Neuronal stem cell (in vitro differentiated cells): ENCODE measurements around the gene RPIA. TPM values are rescaled to one million over a fixed set of nuclear protein-coding genes. Genes with fewer than 3 reads are reported as not detected.
"Not testable (repeated sequence)": the region's sequence is repeated elsewhere in the genome, so short reads cannot be mapped to it uniquely, and the experiment has no call there.

Experiments
- DNase-seq: peaks from one replicate; pipeline ENCODE4 v3.0.0-alpha.2; 2013; ENCODE audit warnings: low spot score
- H2AFZ ChIP-seq: one replicate; pipeline ENCODE4 v1.6.1; 2013; ENCODE audit warnings: mild to moderate bottlenecking, low read length, inconsistent platforms
- H2AK5ac ChIP-seq: 2 replicates; pipeline ENCODE4 v1.6.1; 2013; ENCODE audit warnings: low read depth, mild to moderate bottlenecking, inconsistent platforms, low read length, moderate library complexity, mixed read lengths
- H2BK120ac ChIP-seq: 2 replicates; pipeline ENCODE4 v1.6.1; 2013; ENCODE audit warnings: low read depth, mild to moderate bottlenecking, inconsistent platforms, low read length, moderate library complexity, mixed read lengths
- H2BK12ac ChIP-seq: one replicate; pipeline ENCODE4 v1.6.1; 2013; ENCODE audit warnings: low read length, inconsistent platforms
- H2BK15ac ChIP-seq: 2 replicates; pipeline ENCODE4 v1.6.1; 2013; ENCODE audit warnings: mild to moderate bottlenecking, low read length, inconsistent platforms, mixed read lengths
- H2BK5ac ChIP-seq: one replicate; pipeline ENCODE4 v1.6.1; 2013; ENCODE audit warnings: inconsistent platforms, mild to moderate bottlenecking, low read length, moderate library complexity
- H3K14ac ChIP-seq: one replicate; pipeline ENCODE4 v1.6.1; 2013; ENCODE audit warnings: low read length, inconsistent platforms
- H3K18ac ChIP-seq: 2 replicates; pipeline ENCODE4 v1.6.1; 2013; ENCODE audit warnings: low read length, inconsistent platforms
- H3K23ac ChIP-seq: 2 replicates; pipeline ENCODE4 v1.6.1; 2013; ENCODE audit warnings: low read depth, mild to moderate bottlenecking, mixed read lengths, low read length, inconsistent platforms; ENCODE audit not compliant: poor library complexity
- H3K27ac ChIP-seq: replicated peaks from 3 replicates; pipeline ENCODE4 v1.5.1; 2013; ENCODE audit warnings: low read length, inconsistent platforms
- H3K27me3 ChIP-seq, 3 experiments: 2 replicates each; pipeline ENCODE4 v1.6.1; 2013; ENCODE audit warnings: low read length in 3 of 3, mild to moderate bottlenecking in 2 of 3, inconsistent platforms in 1 of 3, low read depth in 1 of 3, mixed read lengths in 1 of 3, moderate library complexity in 1 of 3; ENCODE audit not compliant: control insufficient read depth in 3 of 3, insufficient read depth in 3 of 3
- H3K36me3 ChIP-seq, 2 donors: replicated peaks in 1 of 2; 2 replicates each; pipeline ENCODE4 v1.6.1; 2013; ENCODE audit warnings: low read length in 2 of 2; ENCODE audit not compliant: control insufficient read depth in 2 of 2, insufficient read depth in 2 of 2
- H3K4ac ChIP-seq: 2 replicates; pipeline ENCODE4 v1.6.1; 2013; ENCODE audit warnings: inconsistent platforms, mild to moderate bottlenecking, low read length, moderate library complexity
- H3K4me1 ChIP-seq, 2 donors: 1 replicate in 1 of 2; 2 replicates in 1 of 2; pipeline ENCODE4 v1.6.1; 2013; ENCODE audit warnings: low read length in 2 of 2, low read depth in 1 of 2; ENCODE audit not compliant: control insufficient read depth in 2 of 2, insufficient read depth in 1 of 2
- H3K4me2 ChIP-seq: one replicate; pipeline ENCODE4 v1.6.1; 2013; ENCODE audit warnings: mild to moderate bottlenecking, low read length, inconsistent platforms; ENCODE audit not compliant: insufficient read depth, poor library complexity, severe bottlenecking
- H3K4me3 ChIP-seq, 2 donors: 2 replicates each; pipeline ENCODE4 v1.5.1; 2013; ENCODE audit warnings: low read length in 2 of 2, mild to moderate bottlenecking in 2 of 2, inconsistent platforms in 1 of 2, moderate library complexity in 1 of 2
- H3K79me1 ChIP-seq: one replicate; pipeline ENCODE4 v1.6.1; 2013; ENCODE audit warnings: low read depth, mild to moderate bottlenecking, inconsistent platforms, low read length, moderate library complexity
- H3K9ac ChIP-seq: one replicate; pipeline ENCODE4 v1.6.1; 2013; ENCODE audit warnings: mild to moderate bottlenecking, low read depth, low read length, inconsistent platforms; ENCODE audit not compliant: poor library complexity
- H3K9me3 ChIP-seq, 2 donors: replicated peaks in 1 of 2; 2 replicates each; pipeline versions ENCODE3 to v1.6.1; 2013; ENCODE audit warnings: low read length in 2 of 2, mild to moderate bottlenecking in 2 of 2, inconsistent platforms in 1 of 2, low read depth in 1 of 2, mixed read lengths in 1 of 2, moderate library complexity in 1 of 2; ENCODE audit not compliant: control insufficient read depth in 2 of 2, insufficient read depth in 1 of 2
- H4K8ac ChIP-seq: one replicate; pipeline ENCODE4 v1.6.1; 2013; ENCODE audit warnings: low read depth, mild to moderate bottlenecking, inconsistent platforms, low read length, moderate library complexity
- H4K91ac ChIP-seq: one replicate; pipeline ENCODE4 v1.6.1; 2013; ENCODE audit warnings: low read length, low read depth, mild to moderate bottlenecking, inconsistent platforms; ENCODE audit not compliant: poor library complexity
- WGBS, 2 donors: extraction: QIAGEN DNeasy Blood & Tissue Kit; methylation state at CpG; one replicate each; pipeline ENCODE4 v1.1.7; 2013; ENCODE audit warnings: missing lambda C conversion rate in 2 of 2, mixed read lengths in 1 of 2; ENCODE audit not compliant: insufficient read length in 2 of 2, insufficient replicate concordance in 1 of 2; ENCODE audit errors: extremely low coverage in 2 of 2; 5-methylcytosine and 5-hydroxymethylcytosine counted together
- polyA plus RNA-seq, 2 experiments: library from polyadenylated mRNA; stranded (reverse); fragments of 200-250 nt; gene quantifications; one replicate each; pipeline ENCODE4 v1.2.3, GENCODE V29; 2013

The RPIA gene
- polyA plus RNA-seq (2013, experiment 1 of 2) = 21.1 TPM
- polyA plus RNA-seq (2013, experiment 2 of 2) = 20.5 TPM

DNA sequence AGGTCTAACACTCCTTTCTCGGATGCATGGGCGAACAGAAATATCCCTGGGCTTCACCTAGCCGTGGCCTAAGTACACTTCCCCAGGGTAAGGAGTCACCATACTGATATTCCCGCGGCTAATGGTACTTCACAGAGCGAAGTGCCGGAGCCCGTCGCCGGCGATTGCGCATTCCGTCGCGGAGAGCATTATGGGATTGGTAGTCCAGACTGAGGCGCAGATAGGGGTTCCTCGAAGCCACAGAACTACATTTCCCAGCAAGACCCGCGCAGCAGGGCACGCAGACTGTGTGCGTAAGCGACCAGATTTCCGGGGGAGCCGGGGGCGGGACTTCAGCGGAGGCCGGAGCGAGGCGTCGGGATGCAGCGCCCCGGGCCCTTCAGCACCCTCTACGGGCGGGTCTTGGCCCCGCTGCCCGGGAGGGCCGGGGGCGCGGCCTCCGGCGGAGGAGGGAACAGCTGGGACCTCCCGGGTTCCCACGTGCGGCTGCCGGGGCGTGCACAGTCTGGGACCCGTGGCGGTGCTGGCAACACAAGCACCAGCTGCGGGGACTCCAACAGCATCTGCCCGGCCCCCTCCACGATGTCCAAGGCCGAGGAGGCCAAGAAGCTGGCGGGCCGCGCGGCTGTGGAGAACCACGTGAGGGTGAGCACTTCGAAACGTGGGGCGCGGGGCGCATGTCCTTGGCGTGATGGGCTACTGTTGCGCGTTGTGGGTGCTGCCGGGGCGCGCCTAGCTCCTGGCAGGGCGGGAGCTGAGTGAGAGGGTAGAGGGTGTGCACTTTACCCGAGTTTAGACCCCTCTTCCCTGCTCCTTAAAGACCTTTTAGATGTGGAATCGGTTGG is at the start of gene RPIA:
Gene RPIA (plus strand): TSS at position 335 of the 845 bp plus-strand sequence. CDS start 26 bp downstream, at position 361.
- peaks cover 4% of the 10 kb centered on the region for H3K79me1 ChIP-seq
- H3K36me3 ChIP-seq = peaks cover 0 to 5% of the 10 kb centered on the region in 2 donors
- H3K4me1 ChIP-seq = peaks cover 0 to 6% of the 10 kb centered on the region in 2 donors
- H3K27ac ChIP-seq = no peak within 1 kb of the TSS
- no CpG with 5 or more reads among the region's 71 CpGs for WGBS, 2 donors
- H3K27me3 ChIP-seq = no peaks in the 10 kb centered on the region
- peak within 1 kb of the TSS; percentile 97 for H3K9ac ChIP-seq
- H3K9me3 ChIP-seq = peaks cover 7 to 11% of the 10 kb centered on the region in 2 donors
- H2BK120ac ChIP-seq = no peak within 1 kb of the TSS
- peak within 1 kb of the TSS; percentile 82 for H3K4me2 ChIP-seq
- H3K4ac ChIP-seq = no peak within 1 kb of the TSS
- peak; percentile 96 for DNase-seq
- no peak within 1 kb of the TSS for H2AK5ac ChIP-seq
- no peak within 1 kb of the TSS for H2BK5ac ChIP-seq
- H3K18ac ChIP-seq = peak within 1 kb of the TSS; percentile 66
- no peak within 1 kb of the TSS for H4K8ac ChIP-seq
- H2AFZ ChIP-seq = peak within 1 kb of the TSS; percentile 97
- H4K91ac ChIP-seq = no peak within 1 kb of the TSS
- H3K4me3 ChIP-seq = peak within 1 kb of the TSS; percentile 93 to 96
- H2BK12ac ChIP-seq = no peak within 1 kb of the TSS
- H3K14ac ChIP-seq = peak within 1 kb of the TSS; percentile 33
- H2BK15ac ChIP-seq = no peak within 1 kb of the TSS
- H3K23ac ChIP-seq = peak within 1 kb of the TSS; percentile 11

DNA sequence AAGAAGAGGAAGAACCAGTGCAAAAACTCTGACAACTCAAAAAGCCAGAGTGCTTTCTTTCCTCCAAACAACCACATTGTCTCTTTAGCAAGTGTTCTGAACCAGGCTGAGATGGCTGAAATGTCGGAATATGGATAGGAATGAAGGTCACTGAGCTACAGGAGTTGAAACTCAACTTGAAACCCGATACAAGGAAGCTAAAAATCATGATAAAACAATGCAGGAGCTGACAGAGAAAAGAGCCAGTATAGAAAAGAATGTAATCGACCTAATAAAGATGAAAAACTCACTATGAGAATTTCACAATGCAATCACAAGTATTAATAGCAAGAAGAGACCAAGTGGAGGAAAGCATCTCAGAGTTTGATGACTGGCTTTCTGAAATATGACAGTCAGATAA is 49.2 kb upstream of the RPIA start:
- H3K18ac ChIP-seq = no peak overlapping the region
- no peak overlapping the region for H3K4me3 ChIP-seq
- no peaks in the 10 kb centered on the region for H3K4me1 ChIP-seq
- no peak overlapping the region for H3K27ac ChIP-seq
- H2BK120ac ChIP-seq = no peak overlapping the region
- no peak overlapping the region for H3K9ac ChIP-seq
- no peak overlapping the region for H3K23ac ChIP-seq
- no peak overlapping the region for H2AFZ ChIP-seq
- no peaks in the 10 kb centered on the region for H3K9me3 ChIP-seq
- no peak overlapping the region for H2BK15ac ChIP-seq
- H3K4ac ChIP-seq = no peak overlapping the region
- WGBS, 2 donors = no CpG with 5 or more reads among the region's 3 CpGs
- H4K91ac ChIP-seq = no peak overlapping the region
- H3K4me2 ChIP-seq = no peak overlapping the region
- no peak overlapping the region for H4K8ac ChIP-seq
- H2AK5ac ChIP-seq = no peak overlapping the region
- no peak overlapping the region for H3K14ac ChIP-seq
- no peak overlapping the region for H2BK5ac ChIP-seq
- no peak for DNase-seq
- no peaks in the 10 kb centered on the region for H3K79me1 ChIP-seq
- no peak overlapping the region for H2BK12ac ChIP-seq
- H3K27me3 ChIP-seq = no peaks in the 10 kb centered on the region
- H3K36me3 ChIP-seq = no peaks in the 10 kb centered on the region

DNA sequence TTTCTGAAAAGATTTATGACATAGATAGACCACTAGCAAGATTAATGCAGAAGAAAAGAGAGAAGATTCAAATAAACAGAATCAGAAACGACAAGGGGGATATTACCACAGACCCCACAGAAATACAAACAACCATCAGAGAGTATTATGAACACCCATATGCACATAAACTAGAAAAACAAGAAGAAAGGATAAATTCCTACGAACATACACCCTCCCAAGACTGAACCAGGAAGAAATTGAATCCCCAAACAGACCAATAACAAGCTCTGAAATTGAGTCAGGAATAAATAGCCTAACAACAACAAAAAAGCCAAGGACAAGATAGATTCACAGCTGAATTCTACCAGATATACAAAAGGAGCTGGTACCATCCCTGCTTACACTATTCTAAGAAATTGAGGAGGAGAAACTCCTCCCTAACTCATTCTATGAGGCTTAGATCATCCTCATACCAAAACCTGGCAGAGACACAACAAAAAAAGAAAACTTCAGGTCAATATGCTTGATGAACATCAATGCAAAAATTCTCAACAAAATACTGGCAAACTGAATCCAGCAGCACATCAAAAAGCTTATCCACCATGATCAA is 46.1 kb upstream of the RPIA start:
- not testable (repeated sequence) for H3K14ac ChIP-seq, H2BK120ac ChIP-seq, H2BK5ac ChIP-seq, H3K9me3 ChIP-seq, H2AFZ ChIP-seq, H2BK15ac ChIP-seq, H3K36me3 ChIP-seq, H3K9ac ChIP-seq, H3K4me1 ChIP-seq, H3K23ac ChIP-seq, H4K8ac ChIP-seq, H3K4me2 ChIP-seq, H3K4ac ChIP-seq, H2AK5ac ChIP-seq, DNase-seq, H2BK12ac ChIP-seq, H4K91ac ChIP-seq, H3K4me3 ChIP-seq, H3K27ac ChIP-seq, H3K18ac ChIP-seq, H3K27me3 ChIP-seq, H3K79me1 ChIP-seq
- WGBS, 2 donors = no CpG with 5 or more reads among the region's 2 CpGs

DNA sequence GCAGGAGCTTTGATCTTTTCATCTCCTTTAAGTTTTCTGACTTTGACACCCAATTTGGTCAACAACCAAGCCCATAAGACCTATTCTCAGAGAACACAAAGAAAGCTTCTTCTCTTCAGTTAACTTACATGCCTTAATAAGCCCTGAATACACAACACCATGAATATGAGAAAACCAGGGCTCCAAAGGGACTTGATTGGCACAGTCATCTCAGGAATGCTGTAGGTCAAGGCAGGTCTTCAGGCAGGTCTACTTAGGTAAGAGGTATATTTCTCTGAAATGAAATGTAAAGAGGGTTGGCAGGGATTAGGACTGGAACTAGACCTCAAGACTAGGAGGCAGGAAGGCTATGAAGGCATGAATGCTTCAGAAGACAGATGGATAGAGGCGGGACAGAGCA is 39.8 kb upstream of the RPIA start:
- no peak overlapping the region for H3K4ac ChIP-seq
- no peaks in the 10 kb centered on the region for H3K36me3 ChIP-seq
- H3K4me2 ChIP-seq = no peak overlapping the region
- H2BK5ac ChIP-seq = no peak overlapping the region
- H3K27ac ChIP-seq = no peak overlapping the region
- H3K79me1 ChIP-seq = no peaks in the 10 kb centered on the region
- H2AFZ ChIP-seq = no peak overlapping the region
- H3K4me1 ChIP-seq = no peaks in the 10 kb centered on the region
- H3K9ac ChIP-seq = no peak overlapping the region
- no CpG with 5 or more reads among the region's 1 CpG for WGBS, 2 donors
- no peaks in the 10 kb centered on the region for H3K27me3 ChIP-seq
- H2BK15ac ChIP-seq = no peak overlapping the region
- H3K4me3 ChIP-seq = no peak overlapping the region
- H2BK120ac ChIP-seq = no peak overlapping the region
- H3K18ac ChIP-seq = no peak overlapping the region
- no peak overlapping the region for H4K91ac ChIP-seq
- H3K9me3 ChIP-seq = no peaks in the 10 kb centered on the region
- no peak overlapping the region for H4K8ac ChIP-seq
- no peak overlapping the region for H2BK12ac ChIP-seq
- H2AK5ac ChIP-seq = no peak overlapping the region
- no peak overlapping the region for H3K14ac ChIP-seq
- no peak for DNase-seq
- no peak overlapping the region for H3K23ac ChIP-seq
